Panc1 (cell line): ENCODE results near the gene TOP2A.

ENCODE experiments used
- CTCF ChIP-seq: fragments of 450-650 bp; IDR thresholded peaks from 2 replicates; pipeline ENCODE4 v1.5.1; 2017; ENCODE audit warnings: mild to moderate bottlenecking
- REST ChIP-seq, 2 experiments: IDR thresholded peaks; 2 replicates each; pipeline ENCODE4 v1.6.1; 2011 to 2012; ENCODE audit warnings: low read depth in 2 of 2, control low read depth in 1 of 2, low read length in 1 of 2, mild to moderate bottlenecking in 1 of 2, moderate library complexity in 1 of 2; ENCODE audit not compliant: insufficient read depth in 1 of 2
- TCF7L2 ChIP-seq: IDR thresholded peaks from 2 replicates; pipeline ENCODE4 v1.6.1; 2011; ENCODE audit warnings: mild to moderate bottlenecking, low read depth, low read length, inconsistent platforms

- no peak for TF ChIP-seq CTCF
- no peak for TF ChIP-seq REST (IDR thresholded peaks at IDR 0.05; ENCODE audit: insufficient read depth in 1 of 2, low read depth in 2 of 2, low read length in 1 of 2)
- no peak for TF ChIP-seq TCF7L2
These were observed 35.4 kb downstream of the TOP2A start for GRCh38 chr17:40382251-40382650.
